K562 (cell line): ENCODE data around the gene DGCR8. TPM values are rescaled to one million over a fixed set of nuclear protein-coding genes. Genes with fewer than 3 reads are reported as not detected.

Source experiments
- CSDE1 ChIP-seq, 2 experiments: fragments of 450-650 bp; IDR thresholded peaks; 2 replicates each; pipeline ENCODE4 v1.6.1; 2016; ENCODE audit warnings: mild to moderate bottlenecking in 1 of 2
- CTCF ChIP-seq, 3 experiments: IDR thresholded peaks in 2 of 3; conservative IDR thresholded peaks in 1 of 3; 2 replicates each; pipeline ENCODE4 v1.5.1; 2011 to 2012; ENCODE audit warnings: low read length in 3 of 3, mild to moderate bottlenecking in 3 of 3, control low read depth in 2 of 3, improper control_type of control experiment in 1 of 3, inconsistent platforms in 1 of 3, low read depth in 1 of 3, mixed read lengths in 1 of 3, moderate library complexity in 1 of 3; ENCODE audit not compliant: insufficient read depth in 2 of 3
- ID3 ChIP-seq, 2 experiments: fragments of 250-450 bp in 1 of 2; fragments of 450-650 bp in 1 of 2; sonication (Bioruptor Pico) in 1 of 2; IDR thresholded peaks; 2 replicates each; pipeline versions ENCODE4 v1.6.1 to v1.8.0; 2016 to 2021; ENCODE audit warnings: mild to moderate bottlenecking in 2 of 2, moderate library complexity in 2 of 2, missing compliant biosample characterization in 1 of 2, missing genetic modification characterization in 1 of 2
- NR4A1 ChIP-seq, 2 experiments: fragments of 250-450 bp in 1 of 2; fragments of 450-650 bp in 1 of 2; sonication (Bioruptor Pico) in 1 of 2; IDR thresholded peaks; 2 replicates each; pipeline versions ENCODE4 v1.4.0 to v1.6.1; 2016 to 2020; ENCODE audit warnings: mild to moderate bottlenecking in 2 of 2, missing compliant biosample characterization in 1 of 2, missing genetic modification characterization in 1 of 2, moderate library complexity in 1 of 2
- POLR2A ChIP-seq: fragments of 450-650 bp; conservative IDR thresholded peaks from 2 replicates; pipeline ENCODE4 v1.6.1; 2016
- POLR2AphosphoS5 ChIP-seq: IDR thresholded peaks from 2 replicates; pipeline ENCODE4 v1.6.1; 2011; ENCODE audit warnings: mild to moderate bottlenecking, low read depth, low read length, moderate library complexity; ENCODE audit not compliant: control insufficient read depth, insufficient read depth
- SUPT5H ChIP-seq: fragments of 450-650 bp; IDR thresholded peaks from 2 replicates; pipeline ENCODE4 v1.6.1; 2016
- polyA plus RNA-seq, 8 experiments: library from polyadenylated mRNA; depleted of rRNA in 4 of 8; stranded (reverse) in 5 of 8; unstranded in 3 of 8; fragments of >200 nt; fragmentation: Nextera tagmentation in 2 of 8; fragmentation: Illumina TruSeq in 1 of 8; extraction: Ambion mirVana in 2 of 8; extraction: Trizol in 1 of 8; gene quantifications; 2 replicates each; pipeline versions ENCODE4 v1.2.1 to v1.2.3, GENCODE V29; 2011 to 2014; ENCODE audit warnings: inconsistent platforms in 1 of 8, missing spikeins in 1 of 8
- total RNA-seq, 7 experiments: library from RNA; depleted of rRNA in 6 of 7; stranded (reverse); fragments of >200 nt in 6 of 7; fragmentation: Illumina TruSeq in 2 of 7; extraction: Trizol in 2 of 7; gene quantifications; 2 replicates each; pipeline versions ENCODE4 v1.2.1 to v1.2.3, GENCODE V29; 2011 to 2021; ENCODE audit warnings: low replicate concordance in 1 of 7

The DGCR8 gene
- total and polyA plus RNA-seq, 9 of the 15 experiments (the other 6 are each of a cell fraction or from before 2014, with no cell fraction given): 5.9 to 144 (median 80.1) TPM

DNA sequence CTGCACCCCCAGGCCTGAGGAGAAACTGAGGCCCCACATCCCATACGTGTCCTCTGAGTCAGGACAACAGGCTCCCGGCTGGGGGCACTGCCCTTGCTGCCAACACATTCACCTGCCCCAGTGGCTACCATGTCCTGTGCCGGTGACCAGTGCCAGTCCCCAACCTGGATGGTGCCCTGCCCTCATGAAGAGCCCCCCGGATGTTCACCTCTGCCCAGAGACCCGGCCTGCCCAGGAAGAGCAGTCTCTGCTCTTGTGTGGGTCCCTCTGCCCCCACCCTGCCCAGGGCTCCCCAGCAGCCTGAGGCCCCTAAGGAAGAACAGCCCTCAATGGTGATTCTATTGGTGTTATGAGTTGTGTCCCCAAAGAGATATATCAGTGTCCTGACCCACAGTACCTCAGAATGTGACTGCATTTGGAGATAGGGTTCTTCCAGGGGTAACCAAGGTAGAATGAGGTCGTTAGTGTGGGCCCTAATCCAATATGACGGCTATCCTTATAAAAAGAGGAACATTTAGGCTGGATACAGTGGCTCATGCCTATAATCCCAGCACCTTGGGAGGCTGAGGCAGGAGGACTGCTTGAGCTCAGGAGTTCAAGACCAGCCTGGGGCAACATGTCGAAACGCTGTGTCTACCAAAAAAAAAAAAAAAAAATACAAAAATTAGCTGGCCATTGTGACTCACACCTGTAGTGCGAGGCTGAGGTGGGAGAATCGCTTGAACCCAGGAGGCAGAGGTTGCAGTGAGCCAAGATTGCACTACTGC lies 13.2 kb upstream of the DGCR8 start (continued):
- TF ChIP-seq ID3 (CRISPR knock-in tag; IDR thresholded peaks at IDR 0.05) (no peak), ID3 (tag; IDR thresholded peaks at IDR 0.05) (0 out of 2 replicates have a peak, but pooled peaks have one; percentile 32), CSDE1 (IDR thresholded peaks at IDR 0.05) (0 out of 4 replicates have a peak, but pooled peaks of 1 of the 2 experiments have one; percentile 9), SUPT5H (peak; percentile 25; the same call in 1 of the 2 replicates), POLR2AphosphoS5 (0 out of 2 replicates have a peak, but pooled peaks have one; percentile 10), CTCF (IDR thresholded peaks at IDR 0.05 in 2 of 3, conservative IDR thresholded peaks at IDR 0.05 in 1 of 3; ENCODE audit: insufficient read depth in 2 of 3, low read depth in 1 of 3, low read length in 3 of 3) (0 out of 6 replicates have a peak, but pooled peaks of 1 of the 3 experiments have one; percentile 3), POLR2A (peak; percentile 59; the same call in 1 of the 2 replicates), NR4A1 (CRISPR knock-in tag; IDR thresholded peaks at IDR 0.05) (0 out of 2 replicates have a peak, but pooled peaks have one; percentile 1), NR4A1 (tag; IDR thresholded peaks at IDR 0.05) (no peak)
